ENCODE results near the gene C14orf180.

DNA sequence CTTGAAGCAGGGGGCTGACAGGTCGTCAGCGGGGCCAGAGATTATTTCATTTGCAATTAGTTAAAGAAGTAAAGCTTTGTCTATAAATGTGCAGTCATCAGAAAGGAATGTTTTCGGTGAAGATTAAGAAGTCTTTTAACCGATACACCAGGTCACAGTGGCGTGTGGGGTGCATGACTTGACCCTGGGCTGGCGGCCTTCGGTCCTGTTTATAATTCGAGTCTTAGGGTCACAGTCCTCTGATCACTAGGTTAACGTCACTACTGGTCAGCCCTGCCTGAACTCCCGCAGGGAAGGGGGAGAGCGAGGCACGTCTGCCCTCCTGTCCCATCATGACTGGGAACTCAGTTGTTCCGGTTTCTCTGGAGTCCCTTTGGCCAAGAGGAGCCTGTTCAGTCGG lies 5.0 kb upstream of the C14orf180 start:
- TF ChIP-seq, protein P1, sequence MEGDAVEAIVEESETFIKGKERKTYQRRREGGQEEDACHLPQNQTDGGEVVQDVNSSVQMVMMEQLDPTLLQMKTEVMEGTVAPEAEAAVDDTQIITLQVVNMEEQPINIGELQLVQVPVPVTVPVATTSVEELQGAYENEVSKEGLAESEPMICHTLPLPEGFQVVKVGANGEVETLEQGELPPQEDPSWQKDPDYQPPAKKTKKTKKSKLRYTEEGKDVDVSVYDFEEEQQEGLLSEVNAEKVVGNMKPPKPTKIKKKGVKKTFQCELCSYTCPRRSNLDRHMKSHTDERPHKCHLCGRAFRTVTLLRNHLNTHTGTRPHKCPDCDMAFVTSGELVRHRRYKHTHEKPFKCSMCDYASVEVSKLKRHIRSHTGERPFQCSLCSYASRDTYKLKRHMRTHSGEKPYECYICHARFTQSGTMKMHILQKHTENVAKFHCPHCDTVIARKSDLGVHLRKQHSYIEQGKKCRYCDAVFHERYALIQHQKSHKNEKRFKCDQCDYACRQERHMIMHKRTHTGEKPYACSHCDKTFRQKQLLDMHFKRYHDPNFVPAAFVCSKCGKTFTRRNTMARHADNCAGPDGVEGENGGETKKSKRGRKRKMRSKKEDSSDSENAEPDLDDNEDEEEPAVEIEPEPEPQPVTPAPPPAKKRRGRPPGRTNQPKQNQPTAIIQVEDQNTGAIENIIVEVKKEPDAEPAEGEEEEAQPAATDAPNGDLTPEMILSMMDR (IDR thresholded peaks at IDR 0.05), result no peak
- no peak for TF ChIP-seq POLR2A (IDR thresholded peaks at IDR 0.05)

All from right lobe of liver (tissue), 4 donors.